Pulmonary artery endothelial cell (primary cell): Measurements from ENCODE around the gene ENPP1. TPM values are rescaled to one million over a fixed set of nuclear protein-coding genes. Genes with fewer than 3 reads are reported as not detected.
"Not testable (repeated sequence)": the region's sequence is repeated elsewhere in the genome, so short reads cannot be mapped to it uniquely, and the experiment has no call there.

Source experiments
- DNase-seq: peaks from one replicate; pipeline ENCODE4 v3.0.0-alpha.2; 2011; ENCODE audit warnings: low read depth, low spot score
- total RNA-seq: library from RNA; depleted of rRNA; stranded (reverse); fragments of >200 nt; gene quantifications from 2 replicates; pipeline ENCODE4 v1.2.3, GENCODE V29; 2014

Gene ENPP1
- total RNA-seq, 1 donor from 2014 or later = 2.5 TPM

GRCh38 chr6:131828951-131829350 is 21.1 kb downstream of the ENPP1 start:
- DNase-seq = no peak

DNA sequence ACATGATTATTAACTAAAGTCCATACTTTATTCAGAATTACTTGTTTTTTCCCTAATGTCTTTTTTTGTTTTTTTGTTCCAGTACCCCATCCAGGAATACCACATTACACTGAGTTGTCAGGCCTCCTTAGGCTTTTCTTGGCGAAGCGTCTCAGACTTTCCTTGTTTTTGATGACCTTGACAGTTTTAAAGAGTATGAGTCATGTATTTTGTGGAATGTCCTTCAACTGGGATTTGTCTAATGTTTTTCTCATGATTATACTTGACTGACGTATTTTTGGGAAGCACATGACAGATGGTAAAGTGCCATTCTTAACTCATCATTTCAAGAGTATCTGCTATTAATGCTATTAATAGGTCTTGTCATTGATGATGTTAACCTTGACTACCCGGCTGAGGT is 23.6 kb downstream of the ENPP1 start:
- DNase-seq = no peak

DNA sequence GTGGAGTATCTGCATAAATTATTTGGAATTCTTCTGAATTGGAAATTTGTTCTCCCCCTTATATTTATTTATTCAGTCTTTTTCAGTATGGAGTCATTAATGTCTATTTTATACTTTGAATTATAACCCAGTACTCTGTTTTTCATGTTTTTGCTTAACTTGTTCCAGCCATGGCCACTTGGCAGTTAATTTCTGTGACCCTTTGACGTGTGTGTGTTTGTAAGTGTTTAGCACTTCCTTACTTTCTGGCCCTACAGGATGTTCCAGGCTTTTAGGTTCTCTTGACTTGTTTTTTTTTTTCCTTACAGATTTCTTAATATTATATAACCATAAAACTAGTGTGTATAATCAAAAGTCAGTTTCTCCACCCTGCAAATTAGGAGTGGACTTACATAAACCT is 24.1 kb downstream of the ENPP1 start:
- DNase-seq = no peak

DNA sequence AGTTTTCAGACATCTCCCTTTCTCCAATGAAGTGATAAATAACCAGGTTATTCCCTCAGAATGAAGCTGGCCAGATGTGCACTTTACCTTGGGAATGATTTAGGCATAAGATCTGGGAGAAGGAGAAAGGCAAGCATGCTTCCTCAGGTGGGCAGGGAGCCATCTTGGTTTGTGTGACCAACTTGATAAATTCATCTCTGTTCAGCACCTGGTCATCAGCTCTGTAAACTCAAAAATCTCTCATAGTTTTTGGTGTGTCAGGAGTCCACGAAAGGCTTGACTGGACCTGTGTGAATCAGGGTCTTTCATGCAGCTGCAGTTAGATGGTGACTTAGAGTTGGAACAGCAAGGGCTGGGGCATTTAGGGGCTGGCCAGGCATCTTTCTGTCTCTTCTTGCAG is 24.5 kb downstream of the ENPP1 start:
- no peak for DNase-seq

DNA sequence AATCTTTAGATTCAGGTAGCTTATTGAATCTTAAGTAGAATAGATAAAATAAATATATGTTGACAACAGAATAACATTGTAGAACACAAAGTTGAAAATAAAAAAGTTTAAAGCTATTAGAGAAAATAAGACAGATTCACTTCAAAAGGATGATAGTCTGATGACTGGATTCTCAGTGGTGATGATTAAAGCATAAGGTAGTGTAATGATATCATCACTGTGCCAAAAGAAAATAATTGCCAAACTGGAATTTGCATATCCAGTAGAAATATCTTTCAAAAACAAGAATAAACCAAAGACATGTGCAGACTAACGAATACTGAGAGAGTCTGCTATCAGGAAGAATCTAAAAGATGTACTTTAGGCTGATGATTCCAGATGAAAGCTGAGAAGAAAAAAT is 30.2 kb downstream of the ENPP1 start:
- DNase-seq = no peak

DNA sequence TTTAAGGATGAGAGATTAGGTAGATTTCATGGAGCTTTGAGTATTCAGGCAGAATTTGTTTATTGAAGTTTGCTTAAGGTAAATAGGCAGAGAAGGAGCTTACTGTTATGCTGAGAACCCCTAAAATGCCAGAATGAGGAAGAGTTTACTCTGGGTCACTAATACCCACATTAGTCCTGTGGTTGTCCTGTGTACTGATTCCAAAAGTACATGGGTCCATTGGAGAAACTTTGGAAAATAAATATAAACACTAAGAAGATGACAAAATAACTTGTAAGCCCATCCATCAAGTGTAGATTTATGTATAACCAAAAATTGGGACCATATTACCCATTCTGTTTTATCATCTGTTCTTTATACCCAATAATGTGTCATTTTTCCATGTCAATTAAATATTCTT is 31.6 kb downstream of the ENPP1 start:
- no peak for DNase-seq

GRCh38 chr6:131840441-131840840 is 32.6 kb downstream of the ENPP1 start:
- no peak for DNase-seq

GRCh38 chr6:131840936-131841583 is 33.2 kb downstream of the ENPP1 start:
- no peak for DNase-seq

- DNase-seq = no peak
Measured at GRCh38 chr6:131843768-131844167, 35.9 kb downstream of the ENPP1 start.

DNA sequence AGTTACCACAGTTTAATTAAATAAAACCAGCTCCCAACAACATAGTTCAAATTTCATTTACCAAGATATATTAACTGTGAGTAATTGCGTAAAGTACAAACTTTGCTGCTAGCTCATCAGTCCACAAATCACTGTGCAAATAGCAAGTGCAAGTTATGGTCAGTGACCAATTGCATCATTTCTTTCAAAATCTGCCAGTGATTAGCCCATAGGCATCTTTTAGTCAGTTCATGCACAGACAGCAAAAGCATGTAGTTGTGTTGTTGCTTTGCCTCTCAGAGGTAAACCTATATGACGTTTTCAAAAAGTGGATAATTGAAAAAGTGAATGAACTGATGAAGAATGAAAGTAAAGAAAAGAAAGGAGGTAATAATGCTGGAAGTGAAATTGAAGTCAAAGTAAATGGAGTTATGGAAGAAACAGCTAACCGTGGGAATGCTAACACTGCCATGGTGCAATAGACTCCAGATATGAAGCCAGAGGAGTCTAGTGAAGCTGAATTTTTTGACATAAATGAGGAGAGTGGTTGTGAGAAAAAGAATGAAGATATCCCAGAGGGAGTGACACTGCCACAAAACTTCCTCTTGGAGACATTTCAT is 36.5 kb downstream of the ENPP1 start:
- no peak for DNase-seq

DNA sequence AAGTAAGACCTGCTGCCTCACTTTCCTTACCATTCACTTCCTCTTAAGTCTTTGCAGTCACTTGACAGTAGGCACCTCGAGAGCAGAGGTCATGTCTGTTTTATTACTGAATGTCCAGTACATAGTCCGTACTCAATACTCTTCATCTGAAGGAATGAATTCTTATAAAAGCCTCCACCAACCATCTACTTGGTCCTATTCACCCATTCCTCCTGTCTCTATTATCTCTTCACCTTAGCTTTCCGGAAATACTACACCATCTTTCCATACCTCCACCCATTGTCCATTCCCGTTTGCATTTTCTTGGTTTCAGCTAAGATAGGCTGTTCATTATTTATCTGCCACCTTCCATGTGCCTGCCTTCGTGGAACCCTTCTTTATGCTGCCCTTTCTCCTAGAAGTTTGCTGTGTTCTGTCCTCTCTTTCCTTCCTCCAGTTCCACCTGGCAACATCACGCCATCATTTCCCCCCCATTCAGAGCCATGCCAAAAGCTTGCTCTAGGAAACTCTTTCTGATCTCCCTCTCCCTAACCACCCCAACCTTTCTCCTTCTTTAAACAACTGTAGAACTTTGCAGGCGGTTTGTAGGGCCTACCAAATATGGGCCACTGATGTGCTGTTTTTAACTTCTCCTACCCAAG is 38.3 kb downstream of the ENPP1 start:
- DNase-seq = no peak

- DNase-seq = no peak
Measured at GRCh38 chr6:131846905-131847304, 39.1 kb downstream of the ENPP1 start.

GRCh38 chr6:131849799-131850198 is 42.0 kb downstream of the ENPP1 start:
- no peak for DNase-seq

GRCh38 chr6:131851049-131851769 is 43.4 kb downstream of the ENPP1 start:
- DNase-seq = no peak

DNA sequence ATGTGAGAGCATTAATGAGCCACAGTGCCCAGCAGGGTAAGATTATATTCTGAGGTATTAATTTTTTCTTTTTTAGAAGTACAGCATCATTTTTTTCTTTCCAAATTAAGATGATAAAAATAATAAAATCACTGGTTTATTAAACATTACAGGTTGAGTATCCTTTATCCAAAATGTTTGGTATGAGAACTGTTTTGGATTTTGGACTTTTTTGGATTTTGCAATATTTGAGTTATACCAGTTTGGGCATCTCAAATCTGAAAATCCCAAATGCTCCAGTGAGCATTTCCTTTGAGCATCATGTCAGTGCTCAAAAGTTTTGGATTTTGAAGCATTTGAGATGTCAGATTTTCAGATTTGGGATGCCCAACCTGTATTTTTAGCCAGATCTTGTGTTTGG is 44.4 kb downstream of the ENPP1 start:
- no peak for DNase-seq

- DNase-seq = no peak
Measured at GRCh38 chr6:131854803-131855202, 47.0 kb downstream of the ENPP1 start.

DNA sequence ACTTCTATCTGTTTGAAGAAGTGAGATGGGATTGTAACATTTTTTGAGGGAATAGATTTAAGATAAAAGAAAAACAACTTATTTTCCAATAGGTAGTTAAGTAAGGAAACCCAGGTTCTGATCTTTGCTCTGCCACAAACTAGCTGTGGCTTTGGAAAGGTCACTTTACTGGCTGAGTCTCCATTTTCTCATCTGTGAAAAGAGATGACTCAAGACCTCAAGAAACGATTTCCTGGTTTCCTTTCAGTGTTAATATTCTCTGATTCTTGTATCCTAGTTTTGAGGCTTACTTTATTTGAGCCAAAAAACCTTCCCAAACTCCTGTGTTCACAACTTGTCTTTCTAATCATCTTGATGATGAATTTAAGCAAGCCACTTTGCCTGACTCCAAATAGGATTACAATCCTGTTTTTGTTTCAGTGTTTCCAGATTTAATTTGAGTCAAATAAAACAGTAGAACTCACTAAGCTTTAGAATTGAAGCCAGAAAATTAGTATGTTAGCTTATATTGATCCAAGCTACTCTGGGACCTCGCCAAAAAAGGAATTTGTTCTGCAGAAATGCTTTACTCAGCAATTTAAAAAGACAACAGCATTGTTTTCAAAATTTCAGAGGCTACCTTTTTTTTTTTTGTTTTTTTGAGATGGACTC is 51.1 kb downstream of the ENPP1 start:
- DNase-seq = no peak

DNA sequence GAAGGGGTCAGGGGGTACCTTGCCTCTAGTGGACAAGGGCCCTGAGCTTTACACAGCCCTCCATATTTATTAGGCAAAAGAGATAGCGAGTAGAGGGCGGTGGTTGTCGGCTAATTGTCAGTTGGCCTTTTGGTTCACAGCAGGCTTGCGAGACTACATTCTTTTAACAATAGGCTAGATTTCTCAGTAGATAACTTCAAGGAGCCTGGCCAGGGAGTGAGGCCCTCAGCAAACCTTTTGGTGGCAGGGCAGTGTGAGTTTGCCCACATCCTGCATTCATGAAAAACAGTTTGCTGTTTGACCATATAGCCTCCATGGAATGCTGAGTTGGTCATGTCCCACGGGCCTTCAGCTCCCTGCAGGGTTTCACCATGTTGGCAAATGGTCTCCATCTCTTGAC is 51.8 kb downstream of the ENPP1 start:
- DNase-seq = not testable (repeated sequence)

DNA sequence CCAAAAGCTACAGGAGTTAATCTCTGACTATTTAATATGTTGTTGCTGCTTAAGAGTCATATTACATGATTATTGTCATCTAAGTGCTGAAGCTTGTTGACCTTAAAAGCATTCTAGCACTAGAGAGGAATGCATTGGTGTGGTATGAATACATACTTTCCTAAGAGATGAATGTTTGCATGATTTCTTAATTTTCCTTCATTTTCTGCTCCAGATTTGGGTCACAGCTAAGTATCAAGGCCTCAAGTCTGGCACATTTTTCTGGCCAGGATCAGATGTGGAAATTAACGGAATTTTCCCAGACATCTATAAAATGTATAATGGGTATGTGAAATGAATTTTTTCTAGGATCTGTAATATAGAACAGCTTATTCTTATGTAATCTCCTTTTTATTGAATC is 53.6 kb downstream of the ENPP1 start:
- no peak for DNase-seq

DNA sequence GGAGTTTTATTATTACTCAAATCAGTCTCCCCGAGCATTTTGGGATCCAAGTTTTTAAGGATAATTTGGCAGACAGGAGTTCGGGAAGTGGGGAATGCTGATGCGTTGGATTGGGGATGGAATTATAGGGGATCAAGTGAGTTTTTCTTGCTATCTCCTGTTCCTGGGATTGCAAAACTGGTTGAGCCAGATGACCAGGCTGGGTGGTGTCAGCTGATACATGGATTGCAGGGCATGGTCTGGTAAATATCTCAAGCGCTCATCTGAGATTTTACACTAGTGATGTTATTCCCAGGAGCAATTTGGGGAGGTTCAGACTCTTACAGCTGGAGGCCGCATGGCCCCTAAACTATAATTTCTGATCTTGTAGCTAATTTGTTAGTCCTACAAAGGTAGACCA is 54.7 kb downstream of the ENPP1 start:
- DNase-seq = no peak

DNA sequence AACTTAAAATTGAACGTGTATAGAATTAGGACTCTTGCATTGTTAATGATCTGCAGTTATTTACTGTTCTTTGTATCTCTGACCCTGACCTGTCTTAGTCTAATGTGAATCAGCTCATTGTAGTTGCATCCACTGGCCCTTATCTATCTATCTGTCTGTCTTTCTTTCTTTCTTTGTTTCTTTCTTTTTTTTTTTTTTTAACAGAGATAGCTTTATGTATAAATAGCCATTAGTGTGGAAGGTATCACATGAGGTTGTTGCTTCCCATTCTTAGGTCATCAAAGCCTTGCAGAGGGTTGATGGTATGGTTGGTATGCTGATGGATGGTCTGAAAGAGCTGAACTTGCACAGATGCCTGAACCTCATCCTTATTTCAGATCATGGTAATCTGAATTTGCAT is 59.9 kb downstream of the ENPP1 start:
- no peak for DNase-seq

DNA sequence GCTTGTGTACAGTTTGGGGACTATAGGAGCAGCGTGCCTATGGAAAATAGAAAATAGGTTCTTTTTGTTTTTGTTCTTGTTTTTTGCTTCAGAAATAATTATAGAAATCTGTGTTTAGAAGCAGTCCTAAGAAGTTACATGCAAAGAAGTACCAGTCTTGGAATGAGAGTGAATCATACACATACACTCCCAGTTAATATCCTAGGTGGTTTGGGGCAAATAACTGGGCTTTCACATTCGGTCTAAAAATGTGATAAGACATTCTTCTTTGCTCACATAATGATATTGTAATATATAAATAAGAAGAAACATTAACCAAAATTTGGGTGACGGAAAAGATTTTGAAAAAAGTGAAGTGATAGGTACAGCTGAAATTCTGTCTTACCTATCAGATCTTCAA is 61.0 kb downstream of the ENPP1 start:
- DNase-seq = no peak
